Raji (cell line): Measurements from ENCODE around the gene SCN11A.

ENCODE experiments used
- POLR2A ChIP-seq: IDR thresholded peaks from 2 replicates; pipeline ENCODE4 v1.6.1; 2011; ENCODE audit warnings: low read depth, low read length, control low read depth; ENCODE audit not compliant: insufficient read depth

Gene SCN11A

DNA sequence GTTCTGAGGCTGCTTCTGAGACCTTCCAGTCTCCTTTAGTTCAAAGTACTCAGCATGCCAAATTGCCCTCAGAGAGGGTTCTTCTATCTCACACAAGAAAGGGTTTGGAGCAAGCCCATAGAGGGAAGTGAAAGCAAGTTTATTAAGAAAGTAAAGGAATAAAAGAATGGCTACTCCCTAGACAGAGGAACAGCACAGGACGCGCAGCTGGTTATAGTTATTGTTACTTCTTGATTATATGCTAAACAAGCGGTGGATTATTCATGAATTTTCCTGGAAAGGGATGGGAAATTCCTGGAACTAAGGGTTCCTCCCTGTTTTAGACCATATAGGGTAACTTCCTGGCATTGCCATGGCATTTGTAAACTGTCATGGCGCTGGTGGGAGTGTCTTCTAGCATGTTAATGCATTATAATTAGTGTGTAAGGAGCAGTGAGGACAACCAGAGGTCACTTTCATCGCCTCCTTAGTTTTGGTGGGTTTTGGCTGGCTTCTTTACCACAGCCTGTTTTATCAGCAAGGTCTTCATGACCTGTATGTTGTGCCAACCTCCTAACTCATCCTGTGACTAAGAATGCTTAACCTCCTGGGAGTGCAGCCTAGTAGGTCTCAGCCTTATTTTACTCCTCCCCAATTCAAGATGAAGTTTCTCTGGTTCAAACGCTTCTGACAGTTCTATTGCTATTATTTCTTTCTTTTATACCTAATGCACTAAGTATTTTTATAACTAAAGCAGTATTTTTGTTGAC, 26.3 kb downstream of the SCN11A start:
- TF ChIP-seq POLR2A: no peak

DNA sequence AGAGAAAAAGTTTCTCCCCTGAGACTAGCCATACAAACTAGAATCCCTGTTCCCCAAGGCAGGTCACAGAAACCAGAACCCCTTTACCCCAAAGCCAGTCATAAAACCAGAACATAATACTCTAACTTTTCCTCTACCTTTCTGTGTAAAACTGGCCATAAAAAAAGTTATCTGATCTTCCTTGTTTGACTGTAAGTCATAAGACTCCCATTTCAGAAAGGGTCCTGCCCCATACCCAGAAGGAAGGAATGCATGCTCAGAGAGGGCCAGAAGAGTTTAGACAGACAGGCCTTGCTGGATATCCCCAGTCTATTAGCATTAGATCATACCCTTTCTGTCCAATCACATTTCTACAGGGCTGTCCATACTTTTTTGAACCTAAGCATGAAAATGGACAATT, 27.2 kb downstream of the SCN11A start:
- TF ChIP-seq POLR2A: no peak

DNA sequence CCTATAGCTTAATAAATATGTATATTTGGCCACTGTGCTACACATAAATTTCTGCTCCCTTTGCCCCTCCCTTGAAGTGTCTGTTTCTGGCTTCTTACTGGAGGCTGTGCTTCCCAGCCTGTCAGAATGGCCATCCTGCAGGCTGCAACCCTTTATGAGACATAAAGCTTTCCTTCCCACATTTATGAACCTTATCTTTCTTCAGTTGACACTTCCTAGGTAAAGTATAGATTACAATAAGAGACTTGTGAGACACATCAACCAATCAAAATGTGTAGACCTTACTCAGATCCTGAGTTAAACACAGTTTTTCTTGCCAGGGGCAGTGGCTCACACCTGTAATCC, 29.5 kb downstream of the SCN11A start:
- no peak for TF ChIP-seq POLR2A

DNA sequence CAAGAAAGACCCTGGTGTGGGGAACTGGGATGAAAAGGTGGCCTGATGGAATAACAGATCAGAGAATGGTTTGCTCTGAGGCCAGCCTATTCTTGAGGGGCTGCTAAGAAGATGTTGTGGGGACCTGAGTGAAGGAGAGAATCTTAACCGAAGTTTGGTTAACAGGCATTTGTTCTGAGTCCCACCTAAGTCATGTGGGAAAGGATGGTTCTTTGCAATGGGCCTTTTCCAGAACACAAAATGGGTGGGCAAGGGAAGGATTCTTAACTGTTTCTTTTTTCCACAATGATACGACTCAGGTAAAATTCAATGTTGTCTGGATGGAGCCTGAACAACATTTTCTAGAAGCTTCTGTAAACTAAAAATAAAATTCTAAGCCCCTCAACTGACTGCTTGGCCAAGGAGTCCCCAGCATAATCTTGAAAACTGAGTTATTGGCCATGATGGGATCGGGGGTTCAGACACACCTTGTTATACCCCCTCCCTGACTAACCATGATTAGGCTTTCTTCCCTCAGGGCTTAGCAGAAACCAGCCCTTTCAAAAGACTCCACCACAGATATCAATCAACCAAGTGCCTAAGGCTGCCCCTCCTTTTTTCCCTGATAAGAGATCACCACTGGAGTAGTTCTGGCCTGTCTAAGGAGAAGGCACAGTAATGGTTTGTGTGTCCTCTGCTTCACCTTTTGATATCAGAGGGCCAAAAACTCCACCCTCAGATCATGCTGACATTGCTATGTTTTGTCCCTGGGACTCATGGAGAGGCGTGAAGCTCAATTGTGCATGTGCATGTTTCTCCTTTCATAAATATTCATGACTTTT, 30.1 kb downstream of the SCN11A start:
- TF ChIP-seq POLR2A: no peak

DNA sequence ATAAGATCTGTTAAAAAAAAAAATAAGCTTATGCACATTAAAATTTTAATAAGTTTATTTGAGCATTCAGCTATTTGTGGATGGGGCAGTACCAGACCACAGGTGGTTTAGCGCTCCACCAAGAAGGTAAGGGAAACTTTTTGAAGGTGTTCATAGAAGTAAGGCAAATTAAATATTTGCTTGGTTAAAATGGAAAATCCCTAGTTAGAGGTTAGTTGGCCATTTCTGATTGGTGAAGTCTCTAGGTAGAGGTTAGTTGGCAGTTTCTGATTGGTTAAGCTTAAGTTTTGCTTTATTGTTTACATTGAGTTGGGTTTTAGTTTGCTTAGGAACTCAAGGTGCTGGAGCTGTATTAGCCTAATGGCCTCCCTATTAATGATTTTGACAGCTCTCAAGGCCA, 30.7 kb downstream of the SCN11A start:
- TF ChIP-seq POLR2A: no peak

DNA sequence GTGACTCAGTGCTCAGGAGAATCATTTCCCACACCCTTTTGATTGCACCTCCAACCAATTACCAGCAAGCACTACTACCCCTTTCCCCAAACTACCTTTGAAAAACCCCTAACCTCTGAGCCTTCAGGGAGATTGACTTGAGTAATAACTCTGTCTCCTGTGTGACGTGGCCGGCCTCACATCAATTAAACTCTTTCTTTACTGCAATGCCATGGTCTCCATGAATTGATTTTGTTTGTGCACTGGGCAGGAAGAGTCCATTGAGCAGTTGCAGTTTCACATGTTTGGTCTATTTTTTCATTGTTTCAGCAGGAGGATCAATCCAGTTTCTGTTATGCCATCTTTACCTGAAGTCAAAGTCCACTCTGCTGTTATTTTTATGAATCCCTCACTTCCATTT, 32.4 kb downstream of the SCN11A start:
- TF ChIP-seq POLR2A: no peak

DNA sequence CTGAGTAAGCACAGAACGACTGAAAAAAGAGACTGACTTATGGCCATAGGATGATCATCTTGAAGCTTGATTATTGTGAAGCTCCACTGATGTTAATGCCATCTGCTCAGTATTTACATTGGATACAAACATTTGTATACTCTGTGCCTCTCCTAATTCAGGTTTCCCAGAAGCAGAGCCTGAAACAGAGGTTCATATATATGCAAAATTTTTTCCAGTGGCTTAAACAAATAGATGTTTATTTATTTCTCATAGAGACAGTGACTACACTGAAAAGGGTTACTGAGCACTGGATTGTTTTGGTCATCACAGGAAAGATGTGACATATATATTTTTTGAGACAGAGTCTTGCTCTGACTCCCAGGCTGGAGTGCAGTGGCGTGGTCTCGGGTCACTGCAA, 36.3 kb downstream of the SCN11A start:
- TF ChIP-seq POLR2A: no peak

DNA sequence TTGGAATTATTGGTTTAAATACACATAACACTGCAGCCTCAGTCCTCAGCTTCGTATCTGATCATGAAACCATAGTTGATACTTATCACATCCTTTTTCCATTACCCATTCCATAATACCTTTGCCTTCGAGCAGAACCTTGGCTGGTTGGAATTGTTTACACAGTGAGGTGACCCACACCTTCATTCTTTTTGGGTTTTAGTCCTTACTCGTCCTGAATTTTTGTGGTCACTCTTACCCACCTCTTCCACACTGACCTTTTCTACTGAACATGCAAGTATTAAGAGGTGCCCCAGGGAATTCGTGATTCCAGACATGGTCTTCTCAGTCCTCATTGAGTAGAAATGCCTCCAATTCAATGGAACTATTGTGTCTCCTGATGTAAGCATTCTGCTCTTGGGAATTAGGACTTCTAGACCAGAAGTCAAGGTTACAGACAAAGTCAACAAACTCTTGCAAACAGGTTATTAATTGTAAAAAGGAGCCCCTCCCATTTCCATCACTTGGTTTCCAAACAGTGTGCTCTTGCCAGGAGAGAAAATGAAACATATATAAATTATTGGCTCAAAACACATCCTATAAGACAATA, 37.7 kb downstream of the SCN11A start:
- no peak for TF ChIP-seq POLR2A

DNA sequence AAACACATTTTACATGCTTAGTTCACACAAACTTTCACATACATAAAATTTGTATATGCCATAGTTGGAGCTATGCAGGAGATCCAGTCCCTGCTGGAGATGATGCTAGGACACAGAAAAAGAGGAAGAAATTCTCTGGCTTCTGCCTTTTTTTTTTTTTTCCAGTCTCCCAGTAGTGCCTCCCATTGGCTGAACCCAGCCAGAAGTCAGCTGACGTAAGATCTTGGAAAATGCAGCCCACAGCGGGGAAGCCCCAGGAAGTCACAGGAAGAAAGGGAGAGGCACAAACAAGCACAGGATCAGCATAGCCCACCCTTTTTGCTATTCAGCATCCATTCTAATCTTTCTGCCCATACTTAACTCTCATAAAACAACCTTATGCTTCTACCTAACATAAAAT, 38.5 kb downstream of the SCN11A start:
- no peak for TF ChIP-seq POLR2A

DNA sequence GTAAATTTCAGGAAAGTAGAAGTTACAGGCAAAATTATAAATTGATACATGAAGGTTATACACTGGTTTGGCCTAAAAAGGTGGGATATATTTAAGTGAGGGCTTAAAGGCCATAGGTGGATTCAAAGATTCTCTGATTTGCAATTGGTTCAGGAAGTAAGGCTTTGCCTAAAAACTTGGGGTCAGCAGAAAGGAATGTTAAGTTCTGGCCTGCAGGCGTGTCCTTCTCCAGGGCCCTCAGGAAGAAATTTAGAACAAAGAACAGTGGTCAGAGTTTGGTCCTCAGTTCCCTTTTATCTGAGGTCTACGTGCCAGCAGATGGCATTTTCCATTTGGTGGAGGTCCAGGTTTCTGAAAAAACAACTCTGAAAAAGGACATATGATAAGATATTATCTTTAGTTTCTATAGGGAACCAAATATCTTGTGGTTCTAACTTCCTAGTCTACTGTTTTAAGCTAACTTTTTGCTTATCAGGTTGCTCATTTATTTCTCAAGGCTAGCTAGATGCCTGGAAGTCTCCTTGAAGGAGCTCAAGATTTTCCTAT, 40.5 kb downstream of the SCN11A start:
- no peak for TF ChIP-seq POLR2A

DNA sequence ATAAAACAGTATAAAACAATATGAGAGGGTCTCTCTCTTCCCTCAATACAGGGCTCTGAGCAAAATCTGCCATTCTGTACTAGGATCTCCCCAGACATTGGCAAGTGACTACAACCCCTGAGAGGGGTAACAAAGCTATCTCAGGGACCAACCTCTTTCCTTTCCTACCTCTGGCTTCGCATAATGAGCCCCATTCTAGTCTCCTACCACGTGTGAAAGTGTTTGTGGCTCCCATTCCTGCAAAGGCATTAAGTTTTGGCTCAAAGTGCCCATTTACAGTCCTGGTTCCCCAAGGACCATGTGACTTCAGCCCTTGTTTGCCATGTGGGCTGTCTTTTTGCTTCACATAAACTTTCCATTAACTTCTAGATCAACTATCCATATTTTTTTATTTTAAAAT, 46.4 kb downstream of the SCN11A start:
- no peak for TF ChIP-seq POLR2A
